Liver (tissue), 9 donors: ENCODE data around the gene ANXA11. TPM values are rescaled to one million over a fixed set of nuclear protein-coding genes. Genes with fewer than 3 reads are reported as not detected.

Source experiments
- DNase-seq: peaks from one replicate; pipeline ENCODE4 v3.0.0-alpha.2; 2017; ENCODE audit warnings: low spot score
- H3K27ac ChIP-seq, 2 donors: one replicate each; pipeline ENCODE4 v1.7.0; 2013; ENCODE audit warnings: inconsistent platforms in 2 of 2, low read length in 2 of 2, control low read depth in 1 of 2, low read depth in 1 of 2, mild to moderate bottlenecking in 1 of 2
- H3K27me3 ChIP-seq, 4 donors: one replicate each; pipeline versions ENCODE4 v1.6.1 to v1.7.0; 2013; ENCODE audit warnings: low read length in 3 of 4, inconsistent platforms in 1 of 4, mild to moderate bottlenecking in 1 of 4, moderate library complexity in 1 of 4; ENCODE audit not compliant: control insufficient read depth in 4 of 4, insufficient read depth in 4 of 4
- H3K36me3 ChIP-seq, 4 donors: one replicate each; pipeline versions ENCODE4 v1.6.1 to v1.7.0; 2013; ENCODE audit warnings: low read length in 3 of 4, mild to moderate bottlenecking in 3 of 4, low read depth in 1 of 4, moderate library complexity in 1 of 4; ENCODE audit not compliant: control insufficient read depth in 4 of 4, insufficient read depth in 3 of 4
- H3K4me1 ChIP-seq, 4 donors: one replicate each; pipeline versions ENCODE4 v1.6.1 to v1.7.0; 2013; ENCODE audit warnings: low read length in 3 of 4, mild to moderate bottlenecking in 3 of 4, moderate library complexity in 1 of 4; ENCODE audit not compliant: control insufficient read depth in 4 of 4, insufficient read depth in 4 of 4
- H3K4me3 ChIP-seq, 3 donors: one replicate each; pipeline versions ENCODE4 v1.6.1 to v1.7.0; 2013; ENCODE audit warnings: low read length in 3 of 3, control low read depth in 1 of 3, low read depth in 1 of 3, mild to moderate bottlenecking in 1 of 3
- H3K9ac ChIP-seq, 2 donors: one replicate each; pipeline ENCODE4 v1.7.0; 2013; ENCODE audit warnings: low read length in 2 of 2, mild to moderate bottlenecking in 2 of 2, moderate library complexity in 2 of 2, control low read depth in 1 of 2, low read depth in 1 of 2
- H3K9me3 ChIP-seq, 4 donors: one replicate each; pipeline versions ENCODE4 v1.6.1 to v1.7.0; 2013; ENCODE audit warnings: low read length in 3 of 4; ENCODE audit not compliant: control insufficient read depth in 4 of 4
- EGR1 ChIP-seq, 2 donors: IDR thresholded peaks; 2 replicates each; pipeline ENCODE4 v1.6.1; 2016 to 2018; ENCODE audit warnings: antibody characterized with exemption in 2 of 2, low read depth in 2 of 2
- FOXA1 ChIP-seq: IDR thresholded peaks from 2 replicates; pipeline ENCODE4 v1.6.1; 2016; ENCODE audit warnings: antibody characterized with exemption
- FOXA2 ChIP-seq: IDR thresholded peaks from 2 replicates; pipeline ENCODE4 v1.6.1; 2016; ENCODE audit warnings: antibody characterized with exemption
- GABPA ChIP-seq, 2 donors: IDR thresholded peaks in 1 of 2; conservative IDR thresholded peaks in 1 of 2; 2 replicates each; pipeline ENCODE4 v1.6.1; 2016; ENCODE audit warnings: antibody characterized with exemption in 2 of 2, mild to moderate bottlenecking in 1 of 2, moderate library complexity in 1 of 2
- HNF4A ChIP-seq, 2 donors: conservative IDR thresholded peaks; 2 replicates each; pipeline ENCODE4 v1.6.1; 2016; ENCODE audit warnings: antibody characterized with exemption in 2 of 2, mild to moderate bottlenecking in 2 of 2
- HNF4G ChIP-seq: IDR thresholded peaks from 2 replicates; pipeline ENCODE4 v1.6.1; 2016; ENCODE audit warnings: antibody characterized with exemption
- JUND ChIP-seq, 2 donors: IDR thresholded peaks; 2 replicates each; pipeline ENCODE4 v1.6.1; 2016; ENCODE audit warnings: antibody characterized with exemption in 2 of 2
- NR2F2 ChIP-seq: IDR thresholded peaks from 2 replicates; pipeline ENCODE4 v1.6.1; 2016; ENCODE audit warnings: antibody characterized with exemption
- RXRA ChIP-seq, 2 donors: IDR thresholded peaks; 2 replicates each; pipeline ENCODE4 v1.6.1; 2017 to 2018; ENCODE audit warnings: antibody characterized with exemption in 2 of 2, mild to moderate bottlenecking in 1 of 2
- TAF1 ChIP-seq: conservative IDR thresholded peaks from 2 replicates; pipeline ENCODE4 v1.6.1; 2016; ENCODE audit warnings: antibody characterized with exemption, mild to moderate bottlenecking
- YY1 ChIP-seq: IDR thresholded peaks from 2 replicates; pipeline ENCODE4 v1.6.1; 2016; ENCODE audit warnings: antibody characterized with exemption, mild to moderate bottlenecking
- WGBS: extraction: QIAGEN DNeasy Blood & Tissue Kit; methylation state at CpG from one replicate; pipeline ENCODE4 v1.1.7; 2013; 5-methylcytosine and 5-hydroxymethylcytosine counted together
- polyA plus RNA-seq, 2 donors: library from polyadenylated mRNA; stranded (reverse) in 1 of 2; unstranded in 1 of 2; fragments of 200-250 nt in 1 of 2; fragments of >200 nt in 1 of 2; fragmentation: Nextera tagmentation in 1 of 2; extraction: Ambion mirVana in 1 of 2; gene quantifications; one replicate each; pipeline versions ENCODE4 v1.2.1 to v1.2.3, GENCODE V29; 2013 to 2015
- total RNA-seq, 2 donors: library from RNA; depleted of rRNA; stranded (reverse); fragments of >200 nt; gene quantifications; one replicate each; pipeline ENCODE4 v1.2.3, GENCODE V29; 2014
- TF ChIP-seq, protein P1 (sequence below): IDR thresholded peaks from 2 replicates; pipeline ENCODE4 v1.6.1; 2016; ENCODE audit warnings: antibody characterized with exemption
- TF ChIP-seq, protein P2 (sequence below): IDR thresholded peaks from 2 replicates; pipeline ENCODE4 v1.6.1; 2016; ENCODE audit warnings: antibody characterized with exemption
- TF ChIP-seq, protein P3 (sequence below): IDR thresholded peaks from 2 replicates; pipeline ENCODE4 v1.6.1; 2016; ENCODE audit warnings: antibody characterized with exemption
- TF ChIP-seq, protein P4 (sequence below): IDR thresholded peaks from 2 replicates; pipeline ENCODE4 v1.6.1; 2016; ENCODE audit warnings: antibody characterized with exemption, mild to moderate bottlenecking
- donor health status: healthy.
- donor health status: healthy.
- donor health status: healthy.
- donor health status: healthy.
- donor health status: healthy.

ANXA11 gene
- total and polyA plus RNA-seq, 4 donors: 14.0 to 40.4 (median 24.8) TPM

DNA sequence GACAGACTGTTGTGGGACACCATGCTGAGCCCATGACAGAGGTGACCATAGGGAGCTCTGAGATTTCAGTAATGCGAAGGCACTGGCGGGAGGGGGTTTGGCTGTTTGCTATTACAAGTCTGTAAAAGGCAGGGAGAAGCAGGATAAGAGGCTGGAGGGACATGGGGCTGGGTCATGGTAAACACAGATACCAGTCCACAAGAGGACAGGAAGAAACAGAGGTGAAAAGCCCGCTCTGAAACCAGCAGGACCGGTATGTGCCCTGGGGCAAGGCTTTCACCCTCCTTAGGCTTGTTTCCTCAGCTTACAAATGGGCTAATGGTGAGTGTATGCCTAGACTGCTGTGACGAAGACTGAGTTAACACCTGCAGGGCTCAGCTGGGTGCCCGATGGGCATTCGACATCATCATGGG is 34.1 kb downstream of the ANXA11 start (continued):
- TF ChIP-seq, protein P1, sequence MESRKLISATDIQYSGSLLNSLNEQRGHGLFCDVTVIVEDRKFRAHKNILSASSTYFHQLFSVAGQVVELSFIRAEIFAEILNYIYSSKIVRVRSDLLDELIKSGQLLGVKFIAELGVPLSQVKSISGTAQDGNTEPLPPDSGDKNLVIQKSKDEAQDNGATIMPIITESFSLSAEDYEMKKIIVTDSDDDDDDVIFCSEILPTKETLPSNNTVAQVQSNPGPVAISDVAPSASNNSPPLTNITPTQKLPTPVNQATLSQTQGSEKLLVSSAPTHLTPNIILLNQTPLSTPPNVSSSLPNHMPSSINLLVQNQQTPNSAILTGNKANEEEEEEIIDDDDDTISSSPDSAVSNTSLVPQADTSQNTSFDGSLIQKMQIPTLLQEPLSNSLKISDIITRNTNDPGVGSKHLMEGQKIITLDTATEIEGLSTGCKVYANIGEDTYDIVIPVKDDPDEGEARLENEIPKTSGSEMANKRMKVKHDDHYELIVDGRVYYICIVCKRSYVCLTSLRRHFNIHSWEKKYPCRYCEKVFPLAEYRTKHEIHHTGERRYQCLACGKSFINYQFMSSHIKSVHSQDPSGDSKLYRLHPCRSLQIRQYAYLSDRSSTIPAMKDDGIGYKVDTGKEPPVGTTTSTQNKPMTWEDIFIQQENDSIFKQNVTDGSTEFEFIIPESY: no peak
- TF ChIP-seq HNF4G: no peak
- TF ChIP-seq, protein P2, sequence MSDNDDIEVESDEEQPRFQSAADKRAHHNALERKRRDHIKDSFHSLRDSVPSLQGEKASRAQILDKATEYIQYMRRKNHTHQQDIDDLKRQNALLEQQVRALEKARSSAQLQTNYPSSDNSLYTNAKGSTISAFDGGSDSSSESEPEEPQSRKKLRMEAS: no peak
- no peak for TF ChIP-seq FOXA1
- TF ChIP-seq NR2F2: no peak
- TF ChIP-seq, protein P3, sequence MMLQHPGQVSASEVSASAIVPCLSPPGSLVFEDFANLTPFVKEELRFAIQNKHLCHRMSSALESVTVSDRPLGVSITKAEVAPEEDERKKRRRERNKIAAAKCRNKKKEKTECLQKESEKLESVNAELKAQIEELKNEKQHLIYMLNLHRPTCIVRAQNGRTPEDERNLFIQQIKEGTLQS: no peak
- no peak for TF ChIP-seq FOXA2
- TF ChIP-seq TAF1: no peak

DNA sequence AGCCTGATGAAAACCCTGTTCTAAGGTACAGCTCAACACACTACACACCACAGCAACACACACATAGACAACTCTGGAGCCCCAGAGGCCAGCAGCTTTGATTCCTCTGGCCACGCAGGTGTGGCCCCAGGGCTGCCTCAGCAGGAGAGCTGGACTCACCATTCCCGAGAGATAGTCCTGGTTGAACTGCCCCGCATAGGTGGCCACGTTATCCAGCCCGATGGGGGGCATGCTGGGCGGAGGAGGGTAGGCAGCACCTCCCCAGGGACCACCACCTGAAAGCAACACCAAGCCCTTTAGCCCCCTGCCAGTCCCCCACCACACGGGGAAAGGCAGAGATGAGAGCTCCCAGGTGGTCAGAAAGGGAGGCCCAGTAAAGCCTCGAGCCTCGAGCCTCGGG is 34.7 kb downstream of the ANXA11 start:
- H3K4me3 ChIP-seq: no peak overlapping the region
- WGBS: 94% methylated on average over 10 of the region's 10 CpGs
- H3K4me1 ChIP-seq: no peaks in the 10 kb centered on the region
- H3K9me3 ChIP-seq: no peaks in the 10 kb centered on the region
- no peak overlapping the region for H3K27ac ChIP-seq
- H3K27me3 ChIP-seq: no peaks in the 10 kb centered on the region
- peaks cover 0 to 16% (median 7%) of the 10 kb centered on the region in 4 donors for H3K36me3 ChIP-seq
- TF ChIP-seq GABPA (IDR thresholded peaks at IDR 0.05 in 1 of 2, conservative IDR thresholded peaks at IDR 0.05 in 1 of 2): no peak
- no peak for TF ChIP-seq JUND (IDR thresholded peaks at IDR 0.05)
- TF ChIP-seq, protein P1: no peak
- no peak for TF ChIP-seq HNF4A (conservative IDR thresholded peaks at IDR 0.05)
- TF ChIP-seq, protein P2: no peak
- no peak for TF ChIP-seq EGR1 (IDR thresholded peaks at IDR 0.05; ENCODE audit: low read depth in 2 of 2)
- no peak for TF ChIP-seq FOXA1
- no peak for TF ChIP-seq NR2F2
- TF ChIP-seq, protein P4, sequence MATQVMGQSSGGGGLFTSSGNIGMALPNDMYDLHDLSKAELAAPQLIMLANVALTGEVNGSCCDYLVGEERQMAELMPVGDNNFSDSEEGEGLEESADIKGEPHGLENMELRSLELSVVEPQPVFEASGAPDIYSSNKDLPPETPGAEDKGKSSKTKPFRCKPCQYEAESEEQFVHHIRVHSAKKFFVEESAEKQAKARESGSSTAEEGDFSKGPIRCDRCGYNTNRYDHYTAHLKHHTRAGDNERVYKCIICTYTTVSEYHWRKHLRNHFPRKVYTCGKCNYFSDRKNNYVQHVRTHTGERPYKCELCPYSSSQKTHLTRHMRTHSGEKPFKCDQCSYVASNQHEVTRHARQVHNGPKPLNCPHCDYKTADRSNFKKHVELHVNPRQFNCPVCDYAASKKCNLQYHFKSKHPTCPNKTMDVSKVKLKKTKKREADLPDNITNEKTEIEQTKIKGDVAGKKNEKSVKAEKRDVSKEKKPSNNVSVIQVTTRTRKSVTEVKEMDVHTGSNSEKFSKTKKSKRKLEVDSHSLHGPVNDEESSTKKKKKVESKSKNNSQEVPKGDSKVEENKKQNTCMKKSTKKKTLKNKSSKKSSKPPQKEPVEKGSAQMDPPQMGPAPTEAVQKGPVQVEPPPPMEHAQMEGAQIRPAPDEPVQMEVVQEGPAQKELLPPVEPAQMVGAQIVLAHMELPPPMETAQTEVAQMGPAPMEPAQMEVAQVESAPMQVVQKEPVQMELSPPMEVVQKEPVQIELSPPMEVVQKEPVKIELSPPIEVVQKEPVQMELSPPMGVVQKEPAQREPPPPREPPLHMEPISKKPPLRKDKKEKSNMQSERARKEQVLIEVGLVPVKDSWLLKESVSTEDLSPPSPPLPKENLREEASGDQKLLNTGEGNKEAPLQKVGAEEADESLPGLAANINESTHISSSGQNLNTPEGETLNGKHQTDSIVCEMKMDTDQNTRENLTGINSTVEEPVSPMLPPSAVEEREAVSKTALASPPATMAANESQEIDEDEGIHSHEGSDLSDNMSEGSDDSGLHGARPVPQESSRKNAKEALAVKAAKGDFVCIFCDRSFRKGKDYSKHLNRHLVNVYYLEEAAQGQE: no peak
- TF ChIP-seq RXRA (IDR thresholded peaks at IDR 0.05): no peak
- TF ChIP-seq YY1: no peak
- no peak for TF ChIP-seq TAF1
- H3K9ac ChIP-seq: no peak overlapping the region
- no peak for DNase-seq
